SK-N-SH treated with all-trans-retinoic acid at 6 μM for 48 hours (cell line): Measurements from ENCODE around the gene VEPH1.

Experiments used
- ISL1 ChIP-seq: fragments of 250-450 bp; sonication (Bioruptor Pico); IDR thresholded peaks from 2 replicates; pipeline ENCODE4 v2.1.2; 2022; ENCODE audit warnings: mild to moderate bottlenecking, moderate library complexity
- OSR1 ChIP-seq: fragments of 250-450 bp; sonication (Bioruptor Pico); IDR thresholded peaks from 2 replicates; pipeline ENCODE4 v1.8.0; 2022; ENCODE audit warnings: moderate library complexity, mild to moderate bottlenecking, inconsistent platforms
- SNAI2 ChIP-seq: fragments of 250-450 bp; sonication (Bioruptor Pico); IDR thresholded peaks from 2 replicates; pipeline ENCODE4 v1.5.0; 2020; ENCODE audit warnings: mild to moderate bottlenecking, moderate library complexity
- ZFP30 ChIP-seq: fragments of 450-650 bp; formaldehyde crosslinking; IDR thresholded peaks from 2 replicates; pipeline ENCODE4 v1.5.0; 2022; ENCODE audit warnings: mild to moderate bottlenecking, moderate library complexity
- ZNF565 ChIP-seq: fragments of 450-650 bp; formaldehyde crosslinking; conservative IDR thresholded peaks from 2 replicates; pipeline ENCODE4 v1.5.0; 2020; ENCODE audit warnings: low read depth, mild to moderate bottlenecking, moderate library complexity

DNA sequence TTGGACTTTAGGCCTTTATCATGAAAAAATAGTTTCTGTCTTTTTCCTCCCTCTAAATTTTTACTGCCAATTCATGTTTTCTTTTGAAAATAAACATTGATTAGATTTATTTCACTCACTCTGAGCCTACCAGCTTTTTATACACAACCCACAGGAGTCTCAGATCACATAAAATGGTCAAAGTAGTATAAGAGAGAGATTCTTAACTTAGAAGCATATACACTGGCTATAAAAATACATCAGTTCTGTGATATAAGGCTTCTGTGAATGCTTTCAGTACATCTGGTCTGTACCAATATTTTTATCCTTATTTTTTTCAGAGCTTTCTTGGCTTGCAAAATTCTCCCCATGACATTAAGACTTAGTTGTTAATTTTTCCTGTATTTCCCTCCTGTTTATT, 183.5 kb downstream of the VEPH1 start:
- no peak for TF ChIP-seq ZNF565 (CRISPR knock-in tag)
- TF ChIP-seq SNAI2 (CRISPR knock-in tag): no peak
- no peak for TF ChIP-seq ZFP30 (CRISPR knock-in tag)
- TF ChIP-seq ISL1: no peak
- no peak for TF ChIP-seq OSR1
